GM21390 (cell line): ENCODE results near the gene ALG5.

Source experiments
- ATAC-seq: cut with Tn5 transposase; IDR thresholded peaks from one replicate; pipeline ENCODE4 v1.9.1; 2021; ENCODE audit not compliant: unreplicated experiment

The ALG5 gene

DNA sequence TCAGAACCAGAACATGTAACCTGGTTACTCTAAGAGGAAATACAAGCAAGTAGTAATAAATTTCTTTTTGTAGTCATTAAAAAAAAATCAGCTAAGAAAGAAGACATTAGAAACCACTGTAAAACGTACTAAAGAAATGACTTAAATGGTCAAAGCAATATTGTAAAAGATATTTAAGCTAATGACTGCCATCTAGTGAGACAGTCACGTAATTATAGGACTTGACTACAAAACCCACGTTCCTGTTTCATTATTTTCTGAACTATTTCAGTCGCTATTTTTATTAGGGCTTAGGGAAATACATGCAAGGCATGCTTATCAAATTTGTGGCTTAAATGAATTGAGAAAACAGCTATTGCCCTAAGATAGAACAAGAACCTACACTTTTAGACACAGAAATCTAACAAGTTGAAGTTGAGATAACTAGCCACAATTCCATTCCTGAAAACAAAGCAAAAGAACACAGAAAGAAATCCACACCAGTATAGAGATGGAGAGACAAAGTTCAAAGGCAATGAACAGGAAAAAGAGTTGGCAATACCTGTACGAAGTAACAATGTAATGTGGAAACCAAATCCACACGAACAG lies 17.9 kb downstream of the ALG5 start:
- peak; percentile 71 for ATAC-seq

DNA sequence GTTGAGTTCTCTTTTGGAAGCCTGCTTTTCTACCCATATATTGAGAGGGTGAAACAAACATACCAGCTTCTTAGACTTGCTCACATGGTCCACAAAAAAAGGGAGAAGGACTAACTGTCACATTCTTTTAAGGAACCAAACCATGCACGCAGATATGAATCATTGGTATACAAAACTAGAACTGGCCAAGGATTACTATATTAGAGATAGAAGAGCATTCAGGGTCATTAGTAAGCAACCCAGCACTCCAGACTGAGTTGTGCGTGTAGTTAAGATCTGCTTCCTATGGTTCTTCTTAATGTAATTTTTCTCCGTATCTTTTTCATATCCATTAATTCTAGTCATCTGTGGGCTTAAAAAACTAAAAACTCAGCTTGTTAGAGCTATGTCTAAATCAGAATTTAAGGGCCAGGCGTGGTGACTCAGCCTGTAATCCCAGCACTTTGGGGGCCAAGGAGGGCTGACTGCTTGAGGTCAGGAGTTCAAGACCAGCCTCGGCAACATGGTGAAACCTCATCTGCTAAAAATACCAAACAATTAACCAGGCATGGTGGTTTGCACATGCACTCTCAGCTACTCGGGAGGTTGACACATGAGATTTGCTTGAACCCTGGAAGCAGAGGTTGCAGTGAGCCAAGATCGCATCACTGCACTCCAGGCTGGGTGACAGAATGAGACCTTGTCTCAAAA lies 19.6 kb downstream of the ALG5 start:
- no peak for ATAC-seq

DNA sequence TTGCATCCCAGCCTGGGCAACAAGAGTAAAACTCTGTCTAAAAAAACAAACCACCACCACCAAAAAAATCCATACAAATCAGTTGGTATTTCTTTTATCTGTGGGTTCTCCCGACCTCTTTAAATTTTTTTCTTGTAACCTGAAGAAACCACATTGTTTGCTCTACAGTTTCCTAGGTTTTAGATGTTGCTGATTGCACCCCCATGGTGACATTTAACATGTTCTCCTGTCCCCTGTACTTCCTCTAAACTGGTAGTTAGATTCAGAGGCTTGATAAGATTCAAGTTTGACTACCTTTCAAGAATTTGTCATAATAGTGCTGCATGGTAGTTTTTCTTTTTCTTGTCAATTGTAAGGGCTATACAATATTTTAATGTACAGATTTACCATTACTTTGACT lies 24.0 kb downstream of the ALG5 start:
- ATAC-seq, result no peak

DNA sequence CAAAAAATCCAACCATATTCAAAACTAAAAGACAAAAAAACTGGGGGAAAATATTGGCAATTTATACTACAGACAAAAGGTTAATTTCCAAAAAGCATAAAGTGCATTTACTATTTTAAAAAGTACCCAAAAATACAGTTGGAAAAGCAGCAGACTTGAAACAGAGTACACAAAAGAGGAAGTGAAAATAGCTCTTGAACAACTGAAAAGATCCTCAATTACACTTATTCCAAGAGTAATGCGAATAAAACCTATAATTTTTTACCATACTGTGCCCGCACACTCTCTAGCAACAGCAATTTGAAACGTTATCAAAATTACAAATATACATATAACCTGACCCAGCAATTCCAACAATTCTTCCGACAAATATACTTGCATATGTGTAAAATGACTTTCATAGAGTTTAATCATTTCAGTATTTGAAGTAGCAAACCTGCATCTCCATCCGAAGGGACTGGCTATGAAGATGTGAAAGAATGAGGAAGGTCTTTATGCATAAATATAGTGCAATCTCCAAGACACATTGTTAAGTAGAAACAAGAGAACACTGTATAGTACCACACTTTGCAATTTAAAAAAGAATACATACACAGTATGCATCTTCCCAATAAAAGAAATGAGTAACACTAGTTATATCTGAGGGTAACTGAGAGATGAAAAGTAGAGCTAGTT lies 25.4 kb downstream of the ALG5 start:
- ATAC-seq, result peak; percentile 80

DNA sequence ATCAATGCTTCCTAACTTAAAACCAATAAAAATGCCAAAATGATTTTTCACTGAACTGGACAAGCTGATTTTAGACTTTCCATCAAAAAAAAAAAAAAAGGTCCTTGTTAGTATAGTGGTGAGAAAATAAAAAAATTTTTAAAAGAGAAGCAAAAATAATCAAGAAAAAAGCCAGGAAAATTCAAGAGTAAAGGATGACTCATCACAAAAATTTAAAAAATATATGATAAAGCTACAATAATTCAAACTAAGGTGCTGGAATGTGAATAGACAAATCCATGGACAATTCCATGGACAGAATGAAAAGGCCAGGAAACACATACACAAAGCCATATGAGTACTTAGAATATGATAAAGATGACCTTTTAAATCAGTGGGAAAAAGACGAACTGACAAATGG lies 26.1 kb downstream of the ALG5 start:
- ATAC-seq, result no peak

DNA sequence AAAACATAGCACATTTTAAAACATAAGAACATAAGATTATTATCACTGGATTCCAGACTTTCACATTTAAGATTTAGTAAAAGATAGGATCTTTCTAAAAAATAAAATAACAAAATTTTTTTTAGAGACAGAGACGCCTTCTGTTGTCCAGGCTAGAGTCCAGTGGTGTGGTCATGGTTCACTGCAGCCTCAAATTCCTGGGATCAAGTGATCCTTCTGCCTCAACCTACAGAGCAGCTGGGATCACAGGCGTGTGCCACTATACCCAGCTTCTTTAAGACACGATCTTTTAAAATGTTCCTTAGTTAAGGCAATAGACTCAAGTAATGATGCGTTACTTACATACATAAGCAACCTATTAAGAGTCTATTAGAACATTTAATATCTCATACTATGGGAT lies 32.7 kb downstream of the ALG5 start:
- no peak for ATAC-seq

DNA sequence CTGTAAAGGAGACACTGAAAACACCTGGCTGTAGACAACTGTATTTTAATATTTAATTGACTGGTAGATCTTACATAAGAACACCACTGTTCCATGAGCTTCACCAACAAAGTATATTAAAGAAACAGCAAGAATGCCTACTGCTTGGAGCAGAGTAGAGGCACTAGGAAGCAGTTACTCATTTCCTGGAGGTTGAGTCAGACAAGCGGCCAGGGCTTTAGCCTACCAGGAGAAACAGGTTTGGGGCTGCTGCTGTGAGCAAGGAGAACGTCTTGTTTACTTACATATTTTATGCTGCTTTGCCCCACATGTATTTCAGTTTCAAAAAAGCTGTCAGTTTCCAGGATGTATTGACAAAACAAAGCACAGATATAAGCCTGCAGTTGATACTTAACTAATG lies 33.4 kb downstream of the ALG5 start:
- ATAC-seq, result no peak

DNA sequence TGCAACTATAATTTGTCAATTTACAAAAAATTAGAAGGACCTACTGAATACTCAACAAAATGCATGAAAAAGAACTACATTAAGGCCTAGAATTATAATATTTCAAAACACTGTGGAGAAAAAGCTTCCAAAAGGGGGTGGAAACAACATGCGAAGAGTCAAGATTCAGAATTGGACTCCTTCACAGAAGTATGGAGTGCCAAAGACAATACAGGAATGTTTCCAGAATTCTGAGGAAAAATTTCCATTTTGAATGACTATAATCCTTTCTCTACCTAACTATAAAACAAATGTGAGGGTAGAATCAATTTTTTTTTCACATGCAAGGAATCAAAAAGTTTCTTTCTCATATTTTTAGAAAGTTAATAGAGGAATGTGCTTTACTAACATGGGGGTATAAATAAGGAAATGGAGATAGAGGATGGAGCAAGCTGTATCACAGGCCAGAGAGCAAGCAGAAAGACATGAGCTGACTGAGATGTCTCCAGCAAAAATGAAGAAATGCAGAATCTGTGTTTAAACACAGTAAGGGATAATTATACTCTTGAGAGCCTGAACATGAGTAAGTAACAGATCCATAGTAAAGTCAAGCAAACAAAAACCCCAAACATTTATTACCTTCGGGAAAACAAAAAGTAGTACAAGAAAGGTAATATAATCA lies 39.6 kb downstream of the ALG5 start:
- ATAC-seq, result no peak

DNA sequence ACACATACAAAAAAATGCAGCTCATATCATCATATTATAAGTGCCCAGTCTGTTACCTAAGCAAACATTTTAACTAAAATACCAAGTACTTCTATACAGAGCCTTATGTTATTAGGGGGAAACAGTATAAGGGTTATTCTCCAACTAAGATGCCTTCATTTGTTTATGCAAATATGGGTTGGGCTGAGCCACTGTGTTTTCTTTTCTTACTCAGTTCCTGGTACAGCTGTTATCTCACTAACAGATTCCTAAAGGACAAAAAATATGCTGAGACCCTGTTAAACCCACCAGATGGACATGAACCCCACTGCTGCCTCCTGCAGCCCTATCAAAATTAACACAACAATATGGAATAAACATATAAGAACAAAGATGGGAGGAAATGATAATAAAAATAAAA lies 44.6 kb downstream of the ALG5 start:
- no peak for ATAC-seq

DNA sequence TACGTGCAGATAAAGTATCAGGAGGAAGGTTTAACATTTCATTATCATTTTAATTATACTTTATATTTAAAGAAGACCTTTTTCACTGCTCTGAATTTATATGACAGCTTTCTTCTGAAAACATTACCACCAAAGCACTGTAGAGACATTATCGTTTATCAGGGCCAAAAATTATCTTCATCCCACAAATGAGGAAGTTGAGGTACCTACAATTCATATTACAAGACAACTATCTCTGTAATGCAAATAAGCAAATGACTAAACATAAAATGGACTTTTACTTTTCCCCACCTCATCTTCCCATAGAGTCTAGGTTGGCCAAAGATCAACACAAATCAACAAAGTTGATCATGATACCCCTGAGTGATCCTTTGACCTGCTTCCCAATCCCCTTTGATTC lies 48.2 kb downstream of the ALG5 start:
- no peak for ATAC-seq

DNA sequence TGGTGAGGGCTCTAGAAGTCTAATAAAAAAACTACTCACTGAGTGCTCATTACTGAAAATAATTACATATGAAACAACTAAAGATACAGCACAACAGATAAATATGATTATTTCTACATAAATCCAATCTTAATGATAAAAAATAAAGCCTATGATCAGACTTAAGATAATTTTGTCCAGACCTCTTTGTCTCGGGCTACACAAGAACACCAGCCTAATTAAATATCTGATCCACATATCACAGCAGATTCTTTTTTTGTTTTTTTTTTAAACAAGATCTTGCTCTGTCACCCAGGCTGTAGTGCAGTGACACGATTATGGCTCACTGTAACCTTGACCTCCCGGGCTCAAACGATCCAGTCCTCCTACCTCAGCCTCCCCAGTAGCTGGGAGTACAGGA lies 48.8 kb downstream of the ALG5 start:
- ATAC-seq, result no peak

DNA sequence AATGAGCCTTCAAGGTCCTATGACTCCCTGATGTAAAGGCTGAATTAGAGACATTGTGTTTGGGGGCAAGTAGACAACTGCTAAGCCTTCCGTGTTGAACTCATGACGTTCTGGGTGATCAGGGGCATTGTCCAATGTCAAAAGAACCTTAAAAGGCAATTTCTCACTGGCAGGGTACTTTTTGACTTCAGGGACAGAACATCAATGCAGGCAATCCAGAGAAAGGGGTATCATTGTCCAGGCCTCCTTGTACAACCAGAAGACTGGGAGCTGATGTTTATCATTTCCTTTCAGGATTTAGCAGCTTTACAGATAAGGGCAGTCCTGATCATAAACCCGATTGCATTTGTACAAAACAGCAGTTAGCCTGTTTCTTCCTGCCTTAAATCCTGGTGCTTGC lies 54.1 kb downstream of the ALG5 start:
- no peak for ATAC-seq

DNA sequence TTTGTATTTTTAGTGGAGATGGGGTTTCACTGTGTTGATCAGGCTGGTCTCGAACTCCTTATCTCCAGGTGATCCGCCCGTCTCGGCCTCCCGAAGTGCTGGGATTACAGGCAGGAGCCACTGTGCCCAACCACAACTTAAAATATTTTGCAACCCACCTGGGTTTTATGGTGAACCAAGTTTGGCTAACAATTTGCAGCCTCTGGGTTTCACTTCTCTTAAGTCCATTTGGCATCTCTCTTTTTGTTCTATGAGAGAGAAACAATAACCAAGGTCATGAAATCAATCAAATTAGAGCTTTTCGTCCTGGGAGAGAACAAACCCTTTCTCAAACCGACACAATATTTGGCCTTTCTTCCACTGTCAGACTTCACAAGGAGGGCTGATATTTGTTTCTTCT lies 73.5 kb downstream of the ALG5 start:
- no peak for ATAC-seq

DNA sequence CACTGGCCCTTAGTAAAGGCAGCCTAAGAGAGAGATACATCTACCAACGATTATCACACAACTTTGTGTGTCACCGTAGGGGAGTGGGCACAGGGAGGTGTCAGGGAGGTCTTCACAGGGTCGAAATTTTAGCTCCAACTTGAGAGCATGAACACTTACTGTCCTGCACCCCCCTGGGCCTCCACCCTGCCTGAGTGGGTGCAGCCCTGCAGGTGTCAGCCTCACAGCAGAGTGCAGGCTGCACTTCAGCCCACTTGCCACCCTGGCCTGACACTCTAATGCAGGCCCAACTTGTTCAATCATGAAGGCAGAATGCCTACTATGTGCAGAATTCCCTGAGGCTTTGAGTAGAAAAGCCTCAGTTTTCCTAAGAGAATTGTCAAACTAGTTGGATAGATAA lies 75.1 kb downstream of the ALG5 start:
- no peak for ATAC-seq

DNA sequence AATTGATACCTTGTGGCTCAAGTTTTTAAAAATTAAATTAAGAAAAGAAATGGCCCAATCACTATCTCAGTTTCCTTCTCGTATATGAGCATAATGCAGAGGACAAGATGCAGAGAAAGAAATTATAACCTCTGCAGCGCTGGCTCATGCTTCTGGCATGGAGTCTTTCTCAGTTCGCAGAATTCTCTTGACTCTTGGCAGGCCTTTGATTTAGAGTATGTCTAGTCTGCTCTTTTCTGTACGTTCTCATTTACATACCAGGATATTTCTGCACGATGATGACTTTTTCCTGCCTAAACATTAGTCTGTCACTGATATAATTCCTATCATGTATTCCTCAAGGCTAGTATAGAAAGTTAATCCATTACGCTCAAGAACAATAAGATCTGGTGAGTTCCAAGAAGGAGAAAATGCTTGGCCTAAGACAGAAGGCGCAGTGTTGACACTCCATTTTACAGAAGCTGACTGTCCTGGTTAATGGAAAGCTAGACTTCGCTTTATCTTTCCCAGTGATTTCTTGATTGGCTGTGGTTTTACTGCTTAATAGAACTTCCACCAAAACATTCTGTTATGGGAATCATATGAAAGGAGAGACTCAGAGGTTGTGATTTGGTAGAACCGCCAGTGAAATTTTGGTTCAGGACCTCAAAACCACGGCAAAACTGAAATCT lies 77.4 kb downstream of the ALG5 start:
- ATAC-seq, result no peak

DNA sequence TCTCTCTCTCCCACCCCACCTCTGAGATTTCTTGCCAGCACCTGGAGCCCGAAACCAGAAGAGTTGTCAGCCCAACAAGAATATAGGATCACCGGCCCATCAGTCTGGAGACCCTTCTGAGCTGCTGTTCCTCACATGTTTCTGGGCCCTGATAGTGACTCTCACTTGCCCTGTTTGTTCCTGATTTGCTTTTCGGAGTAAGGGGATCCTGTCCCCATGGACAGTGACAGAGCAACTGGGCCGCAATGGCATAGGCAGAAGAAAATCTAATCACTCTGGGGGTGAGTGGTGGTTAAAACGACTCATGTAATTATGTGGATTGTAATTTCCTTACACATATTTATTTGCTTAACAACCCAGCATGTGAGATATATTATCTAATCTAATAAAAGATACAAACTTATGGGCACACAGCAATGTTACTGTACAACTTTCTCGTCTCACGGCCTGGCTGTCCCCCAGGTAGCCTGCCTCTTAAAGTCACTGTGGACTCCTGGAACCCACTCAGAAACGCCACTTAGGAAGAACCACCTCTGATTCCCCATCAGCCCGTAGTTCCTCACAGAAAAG lies 78.4 kb downstream of the ALG5 start:
- ATAC-seq, result no peak

DNA sequence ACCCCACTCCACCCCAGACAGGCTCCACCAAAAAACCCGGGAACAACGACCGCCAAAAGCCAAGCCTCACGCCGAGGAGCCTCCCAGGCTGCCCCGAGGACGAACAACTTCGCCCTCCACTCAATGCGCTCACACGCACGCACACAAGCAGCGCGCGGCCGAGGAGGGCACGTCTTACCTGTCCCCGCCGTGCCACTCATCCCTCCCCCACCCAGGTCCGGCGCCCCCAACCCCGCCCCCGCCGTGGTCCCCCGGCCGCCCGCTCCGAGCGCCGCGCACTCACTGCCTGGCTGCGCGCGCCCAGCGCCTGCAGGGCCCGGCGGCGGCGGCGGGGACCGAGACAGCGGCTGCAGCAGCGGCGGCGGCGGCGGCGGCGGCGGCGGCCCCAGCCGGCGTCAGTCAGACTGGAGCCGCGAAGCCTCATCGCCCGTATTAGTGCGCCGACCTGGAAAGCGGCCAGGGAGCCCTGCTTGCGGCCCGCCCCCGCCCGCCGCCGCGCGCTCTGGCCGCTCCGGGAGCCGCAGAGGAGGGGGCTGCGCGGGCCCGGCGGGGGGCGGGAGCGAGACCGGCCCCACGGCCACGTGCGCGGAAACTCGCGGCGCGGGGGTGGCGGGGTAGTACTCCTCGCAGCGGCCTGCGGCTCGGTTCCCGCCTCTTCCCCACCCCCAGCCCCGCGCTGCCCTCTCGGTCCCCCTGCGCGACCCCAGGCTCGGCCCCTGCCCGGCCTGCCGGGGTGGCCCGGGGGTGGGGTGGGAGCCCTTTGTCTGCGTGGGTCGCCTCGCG lies 79.1 kb downstream of the ALG5 start, which contains the start of gene SMAD9:
SMAD9 (minus strand) TSS at position 406 of the 783 bp plus-strand sequence. CDS start 40,549 bp downstream, outside the sequence.
- peak; percentile 80 for ATAC-seq

DNA sequence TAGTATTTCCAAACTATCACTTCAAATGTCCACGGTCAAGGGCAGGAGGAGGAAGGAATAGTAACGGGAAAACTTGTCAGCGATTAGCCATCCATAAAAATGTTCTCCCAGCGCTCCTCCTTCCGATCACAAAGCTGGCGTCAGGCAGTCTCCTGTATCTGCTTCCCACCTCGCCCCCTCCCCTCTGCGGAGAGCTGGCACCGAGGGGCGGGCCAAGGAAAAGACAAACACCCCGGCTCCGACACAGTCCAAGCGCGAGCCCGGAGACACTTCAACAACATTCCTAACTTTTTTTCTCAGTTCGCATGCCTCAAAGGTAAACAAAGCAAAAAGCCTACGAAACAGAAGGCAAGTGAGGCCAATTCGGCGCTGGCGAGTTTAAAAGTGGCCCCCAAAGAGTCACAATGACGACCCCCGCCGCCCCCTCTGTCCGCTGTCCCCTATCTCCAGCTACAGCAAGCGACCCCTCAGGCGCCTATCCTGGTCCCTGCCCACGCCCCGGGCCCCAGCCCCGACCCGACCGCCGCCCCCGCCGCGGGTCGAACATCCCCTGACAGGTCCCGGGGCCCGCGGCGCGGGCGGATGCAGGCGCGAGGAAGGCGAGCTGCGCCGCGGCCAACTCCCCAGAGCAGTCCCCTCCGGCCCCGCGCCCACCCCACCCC lies 79.8 kb downstream of the ALG5 start:
- ATAC-seq, result peak; percentile 16

DNA sequence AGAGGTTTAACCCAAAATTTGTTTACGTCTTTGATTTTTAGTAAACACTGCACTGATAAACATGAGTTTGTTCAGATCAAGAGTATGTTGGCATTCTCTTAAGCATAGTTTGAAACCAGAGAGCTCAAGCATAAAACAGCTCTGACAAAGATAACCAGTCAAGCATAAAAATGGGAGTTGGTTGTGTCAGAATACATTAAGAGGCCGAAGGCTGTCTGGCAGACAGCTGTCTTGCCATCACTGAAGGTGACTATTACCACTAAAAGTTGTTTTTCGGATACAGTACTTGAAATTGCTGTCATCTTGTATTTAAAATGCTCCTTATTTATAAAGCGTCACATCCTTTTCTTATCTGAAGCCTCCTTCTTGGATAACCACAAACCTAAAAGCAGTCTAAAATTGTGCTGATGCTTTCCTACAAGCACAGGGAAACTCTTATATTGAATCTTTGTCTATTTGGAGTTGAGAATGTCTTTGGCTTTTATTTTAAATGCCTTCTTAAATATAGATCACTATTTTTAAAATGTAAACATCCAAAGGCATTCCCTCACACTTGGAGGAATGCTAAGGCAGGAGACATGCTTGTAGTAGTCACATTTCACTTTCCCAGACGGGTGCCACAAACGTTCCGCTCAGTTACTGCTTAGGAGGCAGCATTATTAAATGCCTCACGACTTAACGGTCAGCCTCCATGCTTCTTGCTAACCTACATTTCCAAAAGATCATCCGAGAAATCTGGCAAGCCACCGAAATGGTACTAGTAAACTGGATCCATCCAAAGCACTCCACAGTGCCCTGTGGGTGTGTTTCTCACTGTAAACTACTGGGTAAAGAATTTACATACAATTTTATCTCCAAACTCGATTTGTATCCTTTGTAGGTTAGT lies 80.7 kb downstream of the ALG5 start:
- no peak for ATAC-seq
